HCT116 (cell line): ENCODE data around the gene ZRANB1. TPM values are rescaled to one million over a fixed set of nuclear protein-coding genes. Genes with fewer than 3 reads are reported as not detected.

Source experiments
- ATAC-seq: fragments of 200-7000 bp; cut with Tn5 transposase; 2 replicates; pipeline ENCODE4 v1.9.1; 2020; ENCODE audit warnings: mild to moderate bottlenecking, moderate library complexity
- BruUV-seq: library from RNA; stranded (reverse); fragments of 400-500 nt; replicated peaks from 2 replicates; lab custom pipeline; 2021; lab: Mats Ljungman, UMichigan
- CTCF ChIA-PET: fragments of 300-600 bp; sonication (Branson Sonifier 250); formaldehyde crosslinking; loops from one replicate; lab custom pipeline; 2021; ENCODE audit warnings: antibody characterized with exemption; lab: Charles Lee
- POLR2A ChIA-PET: fragments of 300-600, 350-600 bp; sonication (Branson Sonifier 250); formaldehyde crosslinking; loops from one replicate; lab custom pipeline; 2021; ENCODE audit warnings: antibody characterized with exemption; lab: Charles Lee
- RAD21 ChIA-PET, 2 experiments: fragments of 300-600 bp; sonication (Branson Sonifier 250); formaldehyde crosslinking; loops; one replicate each; lab custom pipeline; 2023; ENCODE audit warnings: low total read pairs in 2 of 2; ENCODE audit not compliant: uncharacterized antibody in 2 of 2, unreplicated experiment in 2 of 2, low non-redundant PET in 1 of 2; lab: Charles Lee
- DNase-seq: peaks from one replicate; pipeline ENCODE4 v3.0.0-alpha.2; 2010; ENCODE audit warnings: low read depth, low spot score
- H2AFZ ChIP-seq: fragments of 200-600 bp; shearing (Covaris generic), sonication (generic); 2 replicates; pipeline ENCODE4 v1.6.1; 2017; ENCODE audit warnings: low read depth, mixed run types, mixed read lengths, antibody characterized with exemption, low read length; ENCODE audit not compliant: poor library complexity, severe bottlenecking
- H3K27ac ChIP-seq: 2 replicates; pipeline ENCODE4 v1.5.1; 2012; ENCODE audit warnings: low read depth, low read length
- H3K27me3 ChIP-seq: fragments of 200-600 bp; sonication (generic); 2 replicates; pipeline ENCODE4 v1.6.1; 2016; ENCODE audit warnings: mixed run types, low read length, mixed read lengths; ENCODE audit not compliant: insufficient read depth
- H3K36me3 ChIP-seq, 2 experiments: fragments of 200-500 bp in 1 of 2; fragments of 200-600 bp in 1 of 2; sonication (Bioruptor generic) in 1 of 2; sonication (generic) in 1 of 2; 2 replicates each; pipeline versions ENCODE4 v1.5.1 to v1.6.1; 2014 to 2016; ENCODE audit warnings: low read length in 2 of 2, inconsistent platforms in 1 of 2, mixed read lengths in 1 of 2, mixed run types in 1 of 2; ENCODE audit not compliant: insufficient read depth in 2 of 2, control insufficient read depth in 1 of 2
- H3K4me1 ChIP-seq, 2 experiments: fragments of 200-600 bp in 1 of 2; sonication (generic) in 1 of 2; 2 replicates each; pipeline versions ENCODE4 v1.5.1 to v1.6.1; 2012 to 2017; ENCODE audit warnings: low read length in 2 of 2, inconsistent platforms in 1 of 2, mild to moderate bottlenecking in 1 of 2, mixed read lengths in 1 of 2, mixed run types in 1 of 2, moderate library complexity in 1 of 2; ENCODE audit not compliant: insufficient read depth in 2 of 2, control insufficient read depth in 1 of 2
- H3K4me2 ChIP-seq: fragments of 200-600 bp; sonication (generic); 2 replicates; pipeline ENCODE4 v1.6.1; 2017; ENCODE audit warnings: mixed run types, low read length, mixed read lengths
- H3K4me3 ChIP-seq, 2 experiments: fragments of 200-600 bp in 1 of 2; sonication (generic) in 1 of 2; replicated peaks in 1 of 2; 2 replicates each; pipeline ENCODE4 v1.5.1; 2011 to 2016; ENCODE audit warnings: low read length in 2 of 2, control low read depth in 1 of 2, low read depth in 1 of 2, mild to moderate bottlenecking in 1 of 2, mixed read lengths in 1 of 2, mixed run types in 1 of 2
- H3K79me2 ChIP-seq: fragments of 200-600 bp; sonication (generic); 2 replicates; pipeline ENCODE4 v1.6.1; 2017; ENCODE audit warnings: mild to moderate bottlenecking, mixed run types, low read length, moderate library complexity, mixed read lengths; ENCODE audit not compliant: insufficient read depth
- H3K9ac ChIP-seq: fragments of 200-600 bp; sonication (generic); 2 replicates; pipeline ENCODE4 v1.6.1; 2016; ENCODE audit warnings: low read length, mixed read lengths
- H3K9me2 ChIP-seq: fragments of 200-600 bp; sonication (generic), shearing (Covaris generic); 2 replicates; pipeline ENCODE4 v1.6.1; 2017; ENCODE audit warnings: mixed run types, mild to moderate bottlenecking, moderate library complexity; ENCODE audit not compliant: insufficient read depth
- H3K9me3 ChIP-seq, 2 experiments: fragments of 200-500 bp in 1 of 2; fragments of 200-600 bp in 1 of 2; sonication (Bioruptor generic) in 1 of 2; sonication (generic) in 1 of 2; 2 replicates each; pipeline ENCODE4 v1.6.1; 2014 to 2017; ENCODE audit warnings: low read length in 2 of 2, mixed read lengths in 2 of 2, inconsistent platforms in 1 of 2, low read depth in 1 of 2, mild to moderate bottlenecking in 1 of 2, mixed run types in 1 of 2, moderate library complexity in 1 of 2; ENCODE audit not compliant: control insufficient read depth in 1 of 2, insufficient read depth in 1 of 2
- H4K20me1 ChIP-seq: fragments of 200-600 bp; sonication (generic), shearing (Covaris generic); 2 replicates; pipeline ENCODE4 v1.6.1; 2017; ENCODE audit warnings: mixed run types, mild to moderate bottlenecking, moderate library complexity; ENCODE audit not compliant: insufficient read depth
- EGR1 ChIP-seq: IDR thresholded peaks from 2 replicates; pipeline ENCODE4 v1.6.1; 2012; ENCODE audit warnings: low read depth
- ELF1 ChIP-seq: IDR thresholded peaks from 2 replicates; pipeline ENCODE4 v1.6.1; 2012; ENCODE audit warnings: low read depth, borderline replicate concordance
- POLR2AphosphoS5 ChIP-seq: IDR thresholded peaks from 2 replicates; pipeline ENCODE4 v1.6.1; 2011; ENCODE audit warnings: mild to moderate bottlenecking, low read depth, low read length, moderate library complexity
- RAD21 ChIP-seq: IDR thresholded peaks from 2 replicates; pipeline ENCODE4 v1.6.1; 2012; ENCODE audit warnings: low read depth, mild to moderate bottlenecking
- SP1 ChIP-seq: IDR thresholded peaks from 2 replicates; pipeline ENCODE4 v1.6.1; 2012; ENCODE audit warnings: low read depth
- YY1 ChIP-seq: IDR thresholded peaks from 2 replicates; pipeline ENCODE4 v1.6.1; 2011; ENCODE audit warnings: low read length, low read depth, moderate library complexity, mild to moderate bottlenecking; ENCODE audit not compliant: insufficient replicate concordance; ENCODE audit errors: extremely low read depth
- ZFX ChIP-seq: fragments of 450-650 bp; IDR thresholded peaks from 2 replicates; pipeline ENCODE4 v1.6.1; 2017
- intact Hi-C: fragments of 100-400 bp; cut with micrococcal nuclease; formaldehyde crosslinking; loops from 2 replicates; pipeline ENCODE4 v1.10.0; 2022
- total RNA-seq: library from RNA; stranded (reverse); gene quantifications from one replicate; pipeline ENCODE4 v1.2.1, GENCODE V29; 2021; ENCODE audit not compliant: unreplicated experiment

ZRANB1 gene
- total RNA-seq, 1 experiment from 2014 or later = 23.9 TPM

- TF ChIP-seq YY1 = no peak
- no peak for TF ChIP-seq EGR1
Observed at GRCh38 chr10:124999433-125000365, 57.8 kb downstream of the ZRANB1 start (continued).

DNA sequence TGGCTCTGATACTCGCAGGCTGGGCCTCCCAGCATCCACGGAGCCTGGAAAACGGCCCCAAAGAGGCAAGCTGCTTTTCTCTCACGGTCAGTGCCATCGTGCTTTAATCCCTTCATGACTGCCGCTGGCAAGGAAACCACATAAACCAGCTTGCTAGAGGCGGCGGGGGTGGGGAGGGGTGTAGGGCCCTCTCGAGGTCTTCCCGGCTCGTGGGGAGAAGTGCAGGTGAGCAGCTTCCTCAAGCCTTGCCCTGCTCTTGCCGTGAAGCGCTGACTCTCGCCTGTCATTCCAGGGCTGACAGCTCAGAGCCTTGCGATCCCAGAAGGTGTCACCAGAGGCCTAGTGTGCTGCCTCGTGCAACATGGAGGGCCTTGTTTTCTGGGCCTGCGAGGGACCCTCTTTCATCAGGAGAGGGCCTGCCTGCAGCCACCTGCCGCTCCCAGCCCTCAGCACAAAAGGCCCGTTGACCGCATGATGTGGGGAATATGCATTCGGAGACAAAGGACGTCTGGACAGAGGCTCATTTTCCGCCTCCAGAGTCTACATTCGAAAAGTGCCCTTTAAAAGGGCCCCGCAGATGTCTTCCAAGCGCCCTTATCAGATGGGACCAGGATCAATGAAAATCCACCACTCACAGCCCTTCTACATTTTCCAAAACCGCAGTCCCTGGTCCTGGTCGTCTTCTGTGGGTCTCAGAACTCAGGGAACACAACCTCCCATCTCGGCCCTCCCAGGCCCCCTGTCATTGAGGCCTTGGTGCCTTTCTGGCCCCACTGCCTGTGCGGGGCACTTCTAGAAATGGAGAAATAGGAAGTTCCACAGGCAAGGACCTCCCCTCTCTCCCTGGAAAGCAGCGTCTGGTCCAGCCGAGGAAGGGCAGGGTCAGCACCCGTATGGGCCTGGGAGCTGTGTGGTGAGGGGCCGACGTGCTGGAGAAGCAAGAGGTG is 58.7 kb downstream of the ZRANB1 start:
- ChIA-PET RAD21 (no interaction called here), POLR2A (interaction anchor here (0.6 kb wide), 1 partner anchor 10 kb away, joined by 3 read pairs; no protein-coding TSS in a partner anchor), CTCF (no interaction called here)
- no peak overlapping the region for H2AFZ ChIP-seq
- H3K9ac ChIP-seq = no peak overlapping the region
- BruUV-seq = TSS peak; percentile 19
- peaks cover 34 to 35% of the 10 kb centered on the region in 2 experiments for H3K36me3 ChIP-seq
- no peaks in the 10 kb centered on the region for H3K4me1 ChIP-seq
- TF ChIP-seq ELF1 (no peak), RAD21 (peak; percentile 35; the same call in 1 of the 2 replicates), SP1 (no peak), ZFX (no peak), POLR2AphosphoS5 (0 out of 2 replicates have a peak, but pooled peaks have one; percentile 0)
- H4K20me1 ChIP-seq = peaks cover 2% of the 10 kb centered on the region; the same call in 1 of the 2 replicates
- no peak overlapping the region for H3K27ac ChIP-seq
- H3K9me3 ChIP-seq = no peaks in the 10 kb centered on the region
- ATAC-seq (no peak), DNase-seq (no peak)
- H3K79me2 ChIP-seq = peaks cover 19% of the 10 kb centered on the region; the same call in 1 of the 2 replicates
- no peak overlapping the region for H3K4me3 ChIP-seq
- intact Hi-C loops = no loop called here
- H3K27me3 ChIP-seq = no peaks in the 10 kb centered on the region
- no peak overlapping the region for H3K4me2 ChIP-seq
- no peaks in the 10 kb centered on the region for H3K9me2 ChIP-seq
